Stomach (tissue), 9 donors: Measurements from ENCODE around the gene TMEM164. TPM values are rescaled to one million over a fixed set of nuclear protein-coding genes. Genes with fewer than 3 reads are reported as not detected.

Source experiments
- DNase-seq, 2 donors: peaks; one replicate each; pipeline versions ENCODE4 v3.0.0 to v3.0.0-alpha.2; 2013 to 2019
- H3K27ac ChIP-seq, 5 donors: fragments of 200-600 bp in 4 of 5; sonication (generic) in 4 of 5; one replicate each; pipeline ENCODE4 v1.5.1; 2013 to 2019; ENCODE audit warnings: mild to moderate bottlenecking in 1 of 5, moderate library complexity in 1 of 5
- H3K27me3 ChIP-seq, 3 donors: fragments of 200-600 bp; sonication (generic); one replicate each; pipeline ENCODE4 v1.5.1; 2017 to 2019; ENCODE audit warnings: mixed run types in 1 of 3
- H3K36me3 ChIP-seq, 4 donors: fragments of 200-600 bp; sonication (generic); 1 replicate in 3 of 4; 2 replicates in 1 of 4; pipeline ENCODE4 v1.5.1; 2016 to 2019
- H3K4me1 ChIP-seq, 4 donors: fragments of 200-600 bp; sonication (generic); one replicate each; pipeline ENCODE4 v1.5.1; 2016 to 2019
- H3K4me3 ChIP-seq, 4 donors: fragments of 200-600 bp; sonication (generic) in 3 of 4; one replicate each; pipeline ENCODE4 v1.5.1; 2016 to 2019; ENCODE audit warnings: mild to moderate bottlenecking in 1 of 4
- H3K9me3 ChIP-seq, 4 donors: fragments of 200-600 bp; sonication (generic); one replicate each; pipeline ENCODE4 v1.5.1; 2016 to 2019
- EP300 ChIP-seq: sonication (generic); formaldehyde crosslinking; IDR thresholded peaks from one replicate; pipeline ENCODE4 v1.6.1; 2017; ENCODE audit warnings: antibody characterized with exemption
- POLR2A ChIP-seq, 4 donors: fragments of 450-650 bp; IDR thresholded peaks; one replicate each; pipeline ENCODE4 v1.6.1; 2016; ENCODE audit warnings: antibody characterized with exemption in 4 of 4, control low read depth in 2 of 4, mild to moderate bottlenecking in 1 of 4, moderate library complexity in 1 of 4
- POLR2AphosphoS5 ChIP-seq, 3 donors: sonication (generic); formaldehyde crosslinking; IDR thresholded peaks; one replicate each; pipeline ENCODE4 v1.6.1; 2016; ENCODE audit warnings: antibody characterized with exemption in 3 of 3
- WGBS, 5 donors: extraction: QIAGEN DNeasy Blood & Tissue Kit in 3 of 5; methylation state at CpG; one replicate each; pipeline versions ENCODE4 v1.1.5 to v1.1.7; 2013 to 2018; 5-methylcytosine and 5-hydroxymethylcytosine counted together
- intact Hi-C: fragments of 100-400 bp; cut with DNase I; formaldehyde crosslinking; loops from one replicate; pipeline ENCODE4 v1.15.1; 2023; ENCODE audit warnings: low total_unique reads
- polyA plus RNA-seq, 3 donors: library from polyadenylated mRNA; stranded (reverse); fragments of 200-250 nt; gene quantifications; one replicate each; pipeline ENCODE4 v1.2.3, GENCODE V29; 2013
- total RNA-seq, 5 donors: library from RNA; depleted of rRNA; stranded (reverse); fragments of >200 nt; gene quantifications; one replicate each; pipeline versions ENCODE4 v1.1.0 to v1.2.3, GENCODE V29; 2014 to 2016
- TF ChIP-seq, protein P1 (sequence below), 7 experiments: fragments of 450-650 bp in 4 of 7; fragments of 200-600 bp in 3 of 7; sonication (generic) in 3 of 7; IDR thresholded peaks; one replicate each; pipeline ENCODE4 v1.5.1; 2016 to 2019; ENCODE audit warnings: antibody characterized with exemption in 7 of 7, control low read depth in 2 of 7, mild to moderate bottlenecking in 1 of 7
- donor health status: healthy with polysubstance abuse.
- donor health status: Bipolar disorder and iron deficiency.
- donor health status: healthy.

The TMEM164 gene
- total and polyA plus RNA-seq, 8 donors, result 4.9 to 29.7 (median 11.6) TPM

DNA sequence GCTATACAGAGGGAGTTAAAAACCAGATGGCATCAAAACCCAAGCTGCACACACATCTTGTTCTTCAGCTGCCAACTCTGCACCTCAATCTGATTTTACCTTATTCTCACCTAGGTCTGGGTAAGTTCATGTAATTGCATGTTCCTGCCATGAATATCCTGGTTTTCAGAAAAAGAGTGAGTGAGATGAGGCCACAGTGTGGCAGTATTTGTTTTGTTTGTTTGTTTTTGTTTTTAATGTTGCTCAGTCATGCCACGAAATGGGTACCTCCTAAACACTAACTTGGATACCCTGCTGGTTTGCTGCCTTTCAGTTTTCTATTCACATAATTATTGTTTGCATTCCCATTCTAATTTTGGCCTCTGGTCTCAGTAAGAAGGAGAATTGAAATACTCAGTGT is 22.5 kb downstream of the TMEM164 start:
- Histone ChIP-seq H3K27ac (peak overlapping the region in 3 of 5 donors; percentile 44 to 77 (median 66)), H3K27me3 (no peaks in the 10 kb centered on the region), H3K36me3 (peaks cover 0 to 6% (median 0%) of the 10 kb centered on the region in 4 donors), H3K4me1 (peaks cover 0 to 26% (median 10%) of the 10 kb centered on the region in 4 donors), H3K9me3 (no peaks in the 10 kb centered on the region), H3K4me3 (no peak overlapping the region)
- intact Hi-C loops, result no loop called here
- no peak for TF ChIP-seq EP300
- no peak for TF ChIP-seq POLR2A (IDR thresholded peaks at IDR 0.05)
- no peak for TF ChIP-seq POLR2AphosphoS5 (IDR thresholded peaks at IDR 0.05)
- TF ChIP-seq, protein P1, sequence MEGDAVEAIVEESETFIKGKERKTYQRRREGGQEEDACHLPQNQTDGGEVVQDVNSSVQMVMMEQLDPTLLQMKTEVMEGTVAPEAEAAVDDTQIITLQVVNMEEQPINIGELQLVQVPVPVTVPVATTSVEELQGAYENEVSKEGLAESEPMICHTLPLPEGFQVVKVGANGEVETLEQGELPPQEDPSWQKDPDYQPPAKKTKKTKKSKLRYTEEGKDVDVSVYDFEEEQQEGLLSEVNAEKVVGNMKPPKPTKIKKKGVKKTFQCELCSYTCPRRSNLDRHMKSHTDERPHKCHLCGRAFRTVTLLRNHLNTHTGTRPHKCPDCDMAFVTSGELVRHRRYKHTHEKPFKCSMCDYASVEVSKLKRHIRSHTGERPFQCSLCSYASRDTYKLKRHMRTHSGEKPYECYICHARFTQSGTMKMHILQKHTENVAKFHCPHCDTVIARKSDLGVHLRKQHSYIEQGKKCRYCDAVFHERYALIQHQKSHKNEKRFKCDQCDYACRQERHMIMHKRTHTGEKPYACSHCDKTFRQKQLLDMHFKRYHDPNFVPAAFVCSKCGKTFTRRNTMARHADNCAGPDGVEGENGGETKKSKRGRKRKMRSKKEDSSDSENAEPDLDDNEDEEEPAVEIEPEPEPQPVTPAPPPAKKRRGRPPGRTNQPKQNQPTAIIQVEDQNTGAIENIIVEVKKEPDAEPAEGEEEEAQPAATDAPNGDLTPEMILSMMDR (IDR thresholded peaks at IDR 0.05), result no peak
- DNase-seq, result no peak
- WGBS, 5 donors, result 33 to 100% (median 64%) methylated on average over 1 of the region's 1 CpG

- H3K27ac ChIP-seq, result peak overlapping the region in 4 of 5 donors; percentile 29 to 77 (median 55)
- WGBS, 5 donors, result 39 to 53% (median 43%) methylated on average over 9 of the region's 9 CpGs
- DNase-seq, result peak; percentile 38 to 79
These were observed 23.4 kb downstream of the TMEM164 start for GRCh38 chrX:110026099-110026844.

GRCh38 chrX:110032534-110033147 is 29.7 kb downstream of the TMEM164 start:
- H3K36me3 ChIP-seq, result no peaks in the 10 kb centered on the region
- no peak overlapping the region for H3K4me3 ChIP-seq
- no peaks in the 10 kb centered on the region for H3K27me3 ChIP-seq
- peaks cover 0 to 4% (median 0%) of the 10 kb centered on the region in 4 donors for H3K4me1 ChIP-seq
- WGBS, 5 donors, result 38 to 50% (median 45%) methylated on average over 3 of the region's 3 CpGs
- DNase-seq, result no peak
- intact Hi-C loops, result no loop called here
- no peaks in the 10 kb centered on the region for H3K9me3 ChIP-seq
- no peak overlapping the region for H3K27ac ChIP-seq
- TF ChIP-seq POLR2AphosphoS5 (IDR thresholded peaks at IDR 0.05), result no peak
- TF ChIP-seq EP300, result no peak
- no peak for TF ChIP-seq POLR2A (IDR thresholded peaks at IDR 0.05)
- TF ChIP-seq, protein P1 (IDR thresholded peaks at IDR 0.05), result no peak

More at GRCh38 chrX:110026099-110026844, 23.4 kb downstream of the TMEM164 start:
- Histone ChIP-seq H3K4me1 (peaks cover 0 to 23% (median 6%) of the 10 kb centered on the region in 4 donors), H3K36me3 (peaks cover 0 to 6% (median 0%) of the 10 kb centered on the region in 4 donors), H3K27me3 (no peaks in the 10 kb centered on the region), H3K9me3 (no peaks in the 10 kb centered on the region), H3K4me3 (no peak overlapping the region)
- TF ChIP-seq POLR2AphosphoS5 (IDR thresholded peaks at IDR 0.05) (peak in 1 of 3 donors; percentile 47), EP300 (no peak), POLR2A (IDR thresholded peaks at IDR 0.05) (no peak)
- TF ChIP-seq, protein P1 (IDR thresholded peaks at IDR 0.05), result no peak
- intact Hi-C loops, result no loop called here

- Histone ChIP-seq H3K4me1 (peaks cover 0 to 4% (median 0%) of the 10 kb centered on the region in 4 donors), H3K27ac (no peak overlapping the region), H3K4me3 (no peak overlapping the region), H3K36me3 (no peaks in the 10 kb centered on the region), H3K27me3 (no peaks in the 10 kb centered on the region), H3K9me3 (no peaks in the 10 kb centered on the region)
- no peak for DNase-seq
- WGBS, 5 donors, result 79 to 93% (median 86%) methylated on average over 2 of the region's 2 CpGs
- intact Hi-C loops, result no loop called here
- TF ChIP-seq, protein P1 (IDR thresholded peaks at IDR 0.05), result no peak
- TF ChIP-seq POLR2AphosphoS5 (IDR thresholded peaks at IDR 0.05) (no peak), EP300 (no peak), POLR2A (IDR thresholded peaks at IDR 0.05) (no peak)
These were observed 31.1 kb downstream of the TMEM164 start for GRCh38 chrX:110034036-110034435.
